NT2/D1 (cell line): ENCODE data around the gene SPC24.
"Not testable (repeated sequence)": the region's sequence is repeated elsewhere in the genome, so short reads cannot be mapped to it uniquely, and the experiment has no call there.

ENCODE experiments used
- DNase-seq: peaks from one replicate; pipeline ENCODE4 v3.0.0-alpha.2; 2011; ENCODE audit warnings: low read depth, low spot score
- H3K27me3 ChIP-seq: 2 replicates; pipeline ENCODE4 v1.6.0; 2011; ENCODE audit warnings: mild to moderate bottlenecking; ENCODE audit not compliant: insufficient read length, insufficient read depth
- H3K36me3 ChIP-seq: 2 replicates; pipeline ENCODE4 v1.6.1; 2011; ENCODE audit warnings: mild to moderate bottlenecking, low read length, mixed read lengths; ENCODE audit not compliant: insufficient read depth, insufficient read length
- H3K4me1 ChIP-seq: 2 replicates; pipeline ENCODE4 v1.5.1; 2011; ENCODE audit not compliant: insufficient read depth, insufficient read length
- H3K4me3 ChIP-seq: 2 replicates; pipeline ENCODE4 v1.5.1; 2011; ENCODE audit warnings: low read depth; ENCODE audit not compliant: insufficient read length
- H3K9ac ChIP-seq: 2 replicates; pipeline ENCODE4 v1.6.0; 2011; ENCODE audit warnings: low read depth; ENCODE audit not compliant: insufficient read length
- H3K9me3 ChIP-seq: 2 replicates; pipeline ENCODE4 v1.5.1; 2011; ENCODE audit warnings: mild to moderate bottlenecking, low read length; ENCODE audit not compliant: insufficient read depth
- SUZ12 ChIP-seq: IDR thresholded peaks from 2 replicates; pipeline ENCODE4 v1.6.1; 2011; ENCODE audit not compliant: insufficient read length, insufficient read depth; ENCODE audit errors: extremely low read depth
- YY1 ChIP-seq: IDR thresholded peaks from 2 replicates; pipeline ENCODE4 v1.6.1; 2011; ENCODE audit not compliant: insufficient read length, insufficient read depth
- ZNF274 ChIP-seq: IDR thresholded peaks from 2 replicates; pipeline ENCODE4 v1.6.1; 2011; ENCODE audit warnings: mild to moderate bottlenecking, low read depth, low read length

Gene SPC24

GRCh38 chr19:11169896-11170678 is 14.5 kb upstream of the SPC24 start:
- Histone ChIP-seq H3K4me3 (no peak overlapping the region), H3K36me3 (peaks cover 75% of the 10 kb centered on the region), H3K27me3 (no peaks in the 10 kb centered on the region), H3K9ac (no peak overlapping the region), H3K4me1 (no peaks in the 10 kb centered on the region), H3K9me3 (no peaks in the 10 kb centered on the region)
- DNase-seq: no peak
- TF ChIP-seq SUZ12 (no peak), ZNF274 (no peak), YY1 (no peak)

- Histone ChIP-seq H3K9ac (no peak overlapping the region), H3K36me3 (peaks cover 68% of the 10 kb centered on the region), H3K4me1 (no peaks in the 10 kb centered on the region), H3K4me3 (no peak overlapping the region), H3K27me3 (no peaks in the 10 kb centered on the region), H3K9me3 (no peaks in the 10 kb centered on the region)
- no peak for TF ChIP-seq SUZ12
- no peak for TF ChIP-seq ZNF274
- TF ChIP-seq YY1: no peak
- no peak for DNase-seq
Observed at GRCh38 chr19:11168568-11168967, 13.0 kb upstream of the SPC24 start.

- Histone ChIP-seq H3K4me3 (no peak overlapping the region), H3K9ac (no peak overlapping the region), H3K4me1 (no peaks in the 10 kb centered on the region), H3K36me3 (peaks cover 55% of the 10 kb centered on the region), H3K9me3 (no peaks in the 10 kb centered on the region), H3K27me3 (no peaks in the 10 kb centered on the region)
- TF ChIP-seq ZNF274: no peak
- no peak for TF ChIP-seq YY1
- TF ChIP-seq SUZ12: no peak
- no peak for DNase-seq
Observed at GRCh38 chr19:11166281-11167142, 10.9 kb upstream of the SPC24 start.

GRCh38 chr19:11165486-11166030 is 10.0 kb upstream of the SPC24 start:
- no peaks in the 10 kb centered on the region for H3K9me3 ChIP-seq
- no peak overlapping the region for H3K9ac ChIP-seq
- H3K36me3 ChIP-seq: peaks cover 49% of the 10 kb centered on the region
- H3K4me3 ChIP-seq: no peak overlapping the region
- TF ChIP-seq ZNF274 (no peak), SUZ12 (no peak), YY1 (no peak)
- no peaks in the 10 kb centered on the region for H3K27me3 ChIP-seq
- DNase-seq: no peak
- no peaks in the 10 kb centered on the region for H3K4me1 ChIP-seq

- TF ChIP-seq SUZ12 (no peak), YY1 (no peak), ZNF274 (no peak)
- peaks cover 43% of the 10 kb centered on the region for H3K36me3 ChIP-seq
- no peaks in the 10 kb centered on the region for H3K4me1 ChIP-seq
- H3K9ac ChIP-seq: no peak overlapping the region
- H3K27me3 ChIP-seq: no peaks in the 10 kb centered on the region
- H3K9me3 ChIP-seq: no peaks in the 10 kb centered on the region
- no peak overlapping the region for H3K4me3 ChIP-seq
- DNase-seq: no peak
Observed at GRCh38 chr19:11164879-11165406, 9.4 kb upstream of the SPC24 start.

- H3K36me3 ChIP-seq: peaks cover 39% of the 10 kb centered on the region
- H3K9me3 ChIP-seq: no peaks in the 10 kb centered on the region
- no peak overlapping the region for H3K4me3 ChIP-seq
- no peak overlapping the region for H3K9ac ChIP-seq
- TF ChIP-seq ZNF274 (no peak), SUZ12 (no peak), YY1 (no peak)
- H3K4me1 ChIP-seq: no peaks in the 10 kb centered on the region
- no peaks in the 10 kb centered on the region for H3K27me3 ChIP-seq
- DNase-seq: no peak
Observed at GRCh38 chr19:11164296-11164695, 8.7 kb upstream of the SPC24 start.

- H3K27me3 ChIP-seq, H3K9me3 ChIP-seq, H3K4me3 ChIP-seq, H3K4me1 ChIP-seq, DNase-seq, H3K9ac ChIP-seq: not testable (repeated sequence)
- H3K36me3 ChIP-seq: peaks cover 10% of the 10 kb centered on the region
Observed at GRCh38 chr19:11160440-11160768, 4.8 kb upstream of the SPC24 start.
